B cell (primary cell): ENCODE measurements around the gene SLC25A24.
"Not testable (repeated sequence)": the region's sequence is repeated elsewhere in the genome, so short reads cannot be mapped to it uniquely, and the experiment has no call there.

Experiments used
- EZH2 ChIP-seq: IDR thresholded peaks from 2 replicates; pipeline ENCODE4 v1.6.1; 2012; ENCODE audit warnings: borderline replicate concordance, low read depth, mild to moderate bottlenecking, moderate library complexity, low read length; ENCODE audit not compliant: insufficient read depth, poor library complexity, severe bottlenecking
- TF ChIP-seq, protein P1 (sequence below): fragments of 200-600 bp; IDR thresholded peaks from one replicate; pipeline ENCODE4 v1.8.0; 2022; ENCODE audit warnings: antibody characterized with exemption, mild to moderate bottlenecking

DNA sequence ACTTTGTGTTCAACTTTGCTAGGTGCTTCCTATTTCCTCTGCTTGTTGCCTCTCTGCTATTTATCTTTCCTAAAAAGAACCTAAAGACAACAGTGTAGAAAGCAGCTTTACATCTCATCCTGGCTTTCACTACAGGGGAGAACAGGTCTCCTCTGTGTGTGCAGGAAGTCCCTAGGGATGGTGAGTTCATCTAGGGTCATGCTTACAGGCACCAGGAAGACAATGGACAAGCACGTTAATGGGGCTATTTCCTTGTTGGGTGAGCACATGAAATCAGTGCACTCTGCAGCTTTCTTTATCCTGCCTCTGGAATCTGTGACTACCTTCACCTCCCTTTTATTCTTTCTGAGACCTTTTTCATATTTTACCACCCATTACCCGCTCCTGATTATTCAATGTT is 39.3 kb upstream of the SLC25A24 start:
- TF ChIP-seq, protein P1, sequence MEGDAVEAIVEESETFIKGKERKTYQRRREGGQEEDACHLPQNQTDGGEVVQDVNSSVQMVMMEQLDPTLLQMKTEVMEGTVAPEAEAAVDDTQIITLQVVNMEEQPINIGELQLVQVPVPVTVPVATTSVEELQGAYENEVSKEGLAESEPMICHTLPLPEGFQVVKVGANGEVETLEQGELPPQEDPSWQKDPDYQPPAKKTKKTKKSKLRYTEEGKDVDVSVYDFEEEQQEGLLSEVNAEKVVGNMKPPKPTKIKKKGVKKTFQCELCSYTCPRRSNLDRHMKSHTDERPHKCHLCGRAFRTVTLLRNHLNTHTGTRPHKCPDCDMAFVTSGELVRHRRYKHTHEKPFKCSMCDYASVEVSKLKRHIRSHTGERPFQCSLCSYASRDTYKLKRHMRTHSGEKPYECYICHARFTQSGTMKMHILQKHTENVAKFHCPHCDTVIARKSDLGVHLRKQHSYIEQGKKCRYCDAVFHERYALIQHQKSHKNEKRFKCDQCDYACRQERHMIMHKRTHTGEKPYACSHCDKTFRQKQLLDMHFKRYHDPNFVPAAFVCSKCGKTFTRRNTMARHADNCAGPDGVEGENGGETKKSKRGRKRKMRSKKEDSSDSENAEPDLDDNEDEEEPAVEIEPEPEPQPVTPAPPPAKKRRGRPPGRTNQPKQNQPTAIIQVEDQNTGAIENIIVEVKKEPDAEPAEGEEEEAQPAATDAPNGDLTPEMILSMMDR = not testable (repeated sequence)
- TF ChIP-seq EZH2 = not testable (repeated sequence)
